ENCODE data around the gene RAP2C. TPM values are rescaled to one million over a fixed set of nuclear protein-coding genes. Genes with fewer than 3 reads are reported as not detected.

The RAP2C gene
- total RNA-seq, 1 experiment from 2014 or later = 13.8 TPM

DNA sequence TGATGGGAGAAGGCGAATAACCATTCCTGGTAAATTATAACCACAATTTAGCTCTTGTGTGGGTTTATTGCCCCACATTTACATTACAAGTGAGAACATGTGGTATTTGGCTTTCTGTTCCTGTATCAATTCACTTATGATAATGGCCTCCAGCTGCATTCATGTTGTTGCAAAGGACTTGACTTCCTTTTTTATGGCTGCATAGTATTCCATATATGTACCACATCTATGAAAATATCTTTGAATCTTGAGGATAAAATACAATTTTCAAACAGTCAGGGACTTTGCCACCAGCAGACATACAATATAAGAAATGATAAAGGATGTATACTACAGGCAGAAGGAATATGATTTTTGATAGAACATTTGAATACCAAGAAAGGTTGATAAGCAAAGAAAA is 27.3 kb downstream of the RAP2C start:
- no peak for DNase-seq
- Histone ChIP-seq H3K27me3 (ENCODE audit: low read length) (no peaks in the 10 kb centered on the region), H3K4me1 (ENCODE audit: insufficient read depth, low read length) (no peaks in the 10 kb centered on the region), H3K79me2 (ENCODE audit: low read length) (no peaks in the 10 kb centered on the region), H3K9me2 (replicated peaks; ENCODE audit: low read length) (no peaks in the 10 kb centered on the region), H3F3A (ENCODE audit: low read length, unreplicated experiment) (no peaks in the 10 kb centered on the region), H2AFZ (ENCODE audit: low read length) (no peak overlapping the region), H3K4me2 (ENCODE audit: low read length) (no peak overlapping the region), H3K27ac (ENCODE audit: low read length) (no peak overlapping the region), H3K4me3 (ENCODE audit: low read length) (no peak overlapping the region), H3K36me3 (ENCODE audit: low read depth, low read length) (no peaks in the 10 kb centered on the region), H4K20me1 (ENCODE audit: low read length) (no peaks in the 10 kb centered on the region), H3K9ac (ENCODE audit: low read length) (no peak overlapping the region), H3K9me3 (ENCODE audit: low read length) (no peaks in the 10 kb centered on the region)
- CTCF ChIA-PET = no interaction called here
- no TSS peak for BruUV-seq (replicated peaks)
- no peak for ATAC-seq
- TF ChIP-seq, protein P1, sequence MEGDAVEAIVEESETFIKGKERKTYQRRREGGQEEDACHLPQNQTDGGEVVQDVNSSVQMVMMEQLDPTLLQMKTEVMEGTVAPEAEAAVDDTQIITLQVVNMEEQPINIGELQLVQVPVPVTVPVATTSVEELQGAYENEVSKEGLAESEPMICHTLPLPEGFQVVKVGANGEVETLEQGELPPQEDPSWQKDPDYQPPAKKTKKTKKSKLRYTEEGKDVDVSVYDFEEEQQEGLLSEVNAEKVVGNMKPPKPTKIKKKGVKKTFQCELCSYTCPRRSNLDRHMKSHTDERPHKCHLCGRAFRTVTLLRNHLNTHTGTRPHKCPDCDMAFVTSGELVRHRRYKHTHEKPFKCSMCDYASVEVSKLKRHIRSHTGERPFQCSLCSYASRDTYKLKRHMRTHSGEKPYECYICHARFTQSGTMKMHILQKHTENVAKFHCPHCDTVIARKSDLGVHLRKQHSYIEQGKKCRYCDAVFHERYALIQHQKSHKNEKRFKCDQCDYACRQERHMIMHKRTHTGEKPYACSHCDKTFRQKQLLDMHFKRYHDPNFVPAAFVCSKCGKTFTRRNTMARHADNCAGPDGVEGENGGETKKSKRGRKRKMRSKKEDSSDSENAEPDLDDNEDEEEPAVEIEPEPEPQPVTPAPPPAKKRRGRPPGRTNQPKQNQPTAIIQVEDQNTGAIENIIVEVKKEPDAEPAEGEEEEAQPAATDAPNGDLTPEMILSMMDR (conservative IDR thresholded peaks at IDR 0.05; ENCODE audit: low read depth, low read length) = no peak
- no peak for TF ChIP-seq EZH2 (IDR thresholded peaks at IDR 0.05; ENCODE audit: low read length, unreplicated experiment)
- TF ChIP-seq EZH2phosphoT487 (IDR thresholded peaks at IDR 0.05; ENCODE audit: borderline replicate concordance, low read length) = no peak
- intact Hi-C loops (cut with micrococcal nuclease) = no loop called here
- POLR2A ChIA-PET (ENCODE audit: unreplicated experiment) = no interaction called here

- POLR2A ChIA-PET (ENCODE audit: unreplicated experiment) = no interaction called here
- Histone ChIP-seq H3K4me2 (ENCODE audit: low read length) (no peak overlapping the region), H2AFZ (ENCODE audit: low read length) (no peak overlapping the region), H3K9me3 (ENCODE audit: low read length) (no peaks in the 10 kb centered on the region), H3K9ac (ENCODE audit: low read length) (no peak overlapping the region), H3K79me2 (ENCODE audit: low read length) (no peaks in the 10 kb centered on the region), H3K9me2 (replicated peaks; ENCODE audit: low read length) (no peaks in the 10 kb centered on the region), H3K4me3 (ENCODE audit: low read length) (no peak overlapping the region), H3K36me3 (ENCODE audit: low read depth, low read length) (no peaks in the 10 kb centered on the region), H4K20me1 (ENCODE audit: low read length) (no peaks in the 10 kb centered on the region), H3K4me1 (ENCODE audit: insufficient read depth, low read length) (no peaks in the 10 kb centered on the region), H3K27me3 (ENCODE audit: low read length) (no peaks in the 10 kb centered on the region), H3F3A (ENCODE audit: low read length, unreplicated experiment) (no peaks in the 10 kb centered on the region), H3K27ac (ENCODE audit: low read length) (no peak overlapping the region)
- CTCF ChIA-PET = no interaction called here
- no peak for ATAC-seq
- intact Hi-C loops (cut with micrococcal nuclease) = no loop called here
- BruUV-seq (replicated peaks) = no TSS peak
- TF ChIP-seq EZH2phosphoT487 (IDR thresholded peaks at IDR 0.05; ENCODE audit: borderline replicate concordance, low read length) (no peak), EZH2 (IDR thresholded peaks at IDR 0.05; ENCODE audit: low read length, unreplicated experiment) (no peak)
- TF ChIP-seq, protein P1 (conservative IDR thresholded peaks at IDR 0.05; ENCODE audit: low read depth, low read length) = no peak
- DNase-seq = no peak
Observed at GRCh38 chrX:132188175-132188574, 31.1 kb downstream of the RAP2C start.

GRCh38 chrX:132187451-132187850 is 31.8 kb downstream of the RAP2C start:
- Histone ChIP-seq H3K27ac (ENCODE audit: low read length) (no peak overlapping the region), H3K79me2 (ENCODE audit: low read length) (no peaks in the 10 kb centered on the region), H2AFZ (ENCODE audit: low read length) (no peak overlapping the region), H3K9me3 (ENCODE audit: low read length) (no peaks in the 10 kb centered on the region), H3K36me3 (ENCODE audit: low read depth, low read length) (no peaks in the 10 kb centered on the region), H3F3A (ENCODE audit: low read length, unreplicated experiment) (no peaks in the 10 kb centered on the region), H3K4me1 (ENCODE audit: insufficient read depth, low read length) (no peaks in the 10 kb centered on the region), H3K27me3 (ENCODE audit: low read length) (no peaks in the 10 kb centered on the region), H3K9ac (ENCODE audit: low read length) (no peak overlapping the region), H3K4me2 (ENCODE audit: low read length) (no peak overlapping the region), H3K4me3 (ENCODE audit: low read length) (no peak overlapping the region), H3K9me2 (replicated peaks; ENCODE audit: low read length) (no peaks in the 10 kb centered on the region), H4K20me1 (ENCODE audit: low read length) (no peaks in the 10 kb centered on the region)
- no TSS peak for BruUV-seq (replicated peaks)
- TF ChIP-seq, protein P1 (conservative IDR thresholded peaks at IDR 0.05; ENCODE audit: low read depth, low read length) = no peak
- TF ChIP-seq EZH2phosphoT487 (IDR thresholded peaks at IDR 0.05; ENCODE audit: borderline replicate concordance, low read length) (no peak), EZH2 (IDR thresholded peaks at IDR 0.05; ENCODE audit: low read length, unreplicated experiment) (no peak)
- POLR2A ChIA-PET (ENCODE audit: unreplicated experiment) = no interaction called here
- intact Hi-C loops (cut with micrococcal nuclease) = no loop called here
- CTCF ChIA-PET = no interaction called here
- ATAC-seq = no peak
- no peak for DNase-seq

Measured in PC-3 (cell line).